GM23338 (cell line): Measurements from ENCODE around the gene SPCS1. TPM values are rescaled to one million over a fixed set of nuclear protein-coding genes. Genes with fewer than 3 reads are reported as not detected.

Experiments used
- CTCF ChIP-seq, 2 experiments: fragments of 200-600 bp in 1 of 2; sonication (generic) in 1 of 2; conservative IDR thresholded peaks; 2 replicates each; pipeline versions ENCODE4 v1.5.1 to v1.6.1; 2016 to 2017; ENCODE audit warnings: antibody characterized with exemption in 2 of 2, low read depth in 2 of 2, mild to moderate bottlenecking in 2 of 2, moderate library complexity in 1 of 2
- ETS1 ChIP-seq: IDR thresholded peaks from 2 replicates; pipeline ENCODE4 v1.6.1; 2016; ENCODE audit warnings: antibody characterized with exemption
- EZH2 ChIP-seq: fragments of 200-600 bp; sonication (generic); IDR thresholded peaks from one replicate; pipeline ENCODE4 v1.8.0; 2017; ENCODE audit warnings: antibody characterized with exemption, mild to moderate bottlenecking, low read depth; ENCODE audit not compliant: unreplicated experiment
- STAT1 ChIP-seq: IDR thresholded peaks from one replicate; pipeline ENCODE4 v1.6.1; 2016; ENCODE audit warnings: antibody characterized with exemption; ENCODE audit not compliant: unreplicated experiment
- polyA plus RNA-seq: library from polyadenylated mRNA; unstranded; fragments of >200 nt; fragmentation: Nextera tagmentation; extraction: Ambion mirVana; gene quantifications from 2 replicates; pipeline ENCODE4 v1.2.1, GENCODE V29; 2016
- total RNA-seq: library from RNA; depleted of rRNA; stranded (reverse); fragments of >200 nt; shearing (Covaris generic); gene quantifications from 2 replicates; pipeline ENCODE4 v1.2.3, GENCODE V29; 2014
- TF ChIP-seq, protein P1 (sequence below): fragments of 250-450 bp; sonication (Bioruptor Pico); IDR thresholded peaks from 2 replicates; pipeline ENCODE4 v1.5.0; 2020; ENCODE audit warnings: mild to moderate bottlenecking, moderate library complexity

The SPCS1 gene
- total and polyA plus RNA-seq, 2 experiments from 2014 or later = 165 to 288 TPM

GRCh38 chr3:52695798-52696671 lies 9.9 kb upstream of the SPCS1 start (continued):
- TF ChIP-seq, protein P1, sequence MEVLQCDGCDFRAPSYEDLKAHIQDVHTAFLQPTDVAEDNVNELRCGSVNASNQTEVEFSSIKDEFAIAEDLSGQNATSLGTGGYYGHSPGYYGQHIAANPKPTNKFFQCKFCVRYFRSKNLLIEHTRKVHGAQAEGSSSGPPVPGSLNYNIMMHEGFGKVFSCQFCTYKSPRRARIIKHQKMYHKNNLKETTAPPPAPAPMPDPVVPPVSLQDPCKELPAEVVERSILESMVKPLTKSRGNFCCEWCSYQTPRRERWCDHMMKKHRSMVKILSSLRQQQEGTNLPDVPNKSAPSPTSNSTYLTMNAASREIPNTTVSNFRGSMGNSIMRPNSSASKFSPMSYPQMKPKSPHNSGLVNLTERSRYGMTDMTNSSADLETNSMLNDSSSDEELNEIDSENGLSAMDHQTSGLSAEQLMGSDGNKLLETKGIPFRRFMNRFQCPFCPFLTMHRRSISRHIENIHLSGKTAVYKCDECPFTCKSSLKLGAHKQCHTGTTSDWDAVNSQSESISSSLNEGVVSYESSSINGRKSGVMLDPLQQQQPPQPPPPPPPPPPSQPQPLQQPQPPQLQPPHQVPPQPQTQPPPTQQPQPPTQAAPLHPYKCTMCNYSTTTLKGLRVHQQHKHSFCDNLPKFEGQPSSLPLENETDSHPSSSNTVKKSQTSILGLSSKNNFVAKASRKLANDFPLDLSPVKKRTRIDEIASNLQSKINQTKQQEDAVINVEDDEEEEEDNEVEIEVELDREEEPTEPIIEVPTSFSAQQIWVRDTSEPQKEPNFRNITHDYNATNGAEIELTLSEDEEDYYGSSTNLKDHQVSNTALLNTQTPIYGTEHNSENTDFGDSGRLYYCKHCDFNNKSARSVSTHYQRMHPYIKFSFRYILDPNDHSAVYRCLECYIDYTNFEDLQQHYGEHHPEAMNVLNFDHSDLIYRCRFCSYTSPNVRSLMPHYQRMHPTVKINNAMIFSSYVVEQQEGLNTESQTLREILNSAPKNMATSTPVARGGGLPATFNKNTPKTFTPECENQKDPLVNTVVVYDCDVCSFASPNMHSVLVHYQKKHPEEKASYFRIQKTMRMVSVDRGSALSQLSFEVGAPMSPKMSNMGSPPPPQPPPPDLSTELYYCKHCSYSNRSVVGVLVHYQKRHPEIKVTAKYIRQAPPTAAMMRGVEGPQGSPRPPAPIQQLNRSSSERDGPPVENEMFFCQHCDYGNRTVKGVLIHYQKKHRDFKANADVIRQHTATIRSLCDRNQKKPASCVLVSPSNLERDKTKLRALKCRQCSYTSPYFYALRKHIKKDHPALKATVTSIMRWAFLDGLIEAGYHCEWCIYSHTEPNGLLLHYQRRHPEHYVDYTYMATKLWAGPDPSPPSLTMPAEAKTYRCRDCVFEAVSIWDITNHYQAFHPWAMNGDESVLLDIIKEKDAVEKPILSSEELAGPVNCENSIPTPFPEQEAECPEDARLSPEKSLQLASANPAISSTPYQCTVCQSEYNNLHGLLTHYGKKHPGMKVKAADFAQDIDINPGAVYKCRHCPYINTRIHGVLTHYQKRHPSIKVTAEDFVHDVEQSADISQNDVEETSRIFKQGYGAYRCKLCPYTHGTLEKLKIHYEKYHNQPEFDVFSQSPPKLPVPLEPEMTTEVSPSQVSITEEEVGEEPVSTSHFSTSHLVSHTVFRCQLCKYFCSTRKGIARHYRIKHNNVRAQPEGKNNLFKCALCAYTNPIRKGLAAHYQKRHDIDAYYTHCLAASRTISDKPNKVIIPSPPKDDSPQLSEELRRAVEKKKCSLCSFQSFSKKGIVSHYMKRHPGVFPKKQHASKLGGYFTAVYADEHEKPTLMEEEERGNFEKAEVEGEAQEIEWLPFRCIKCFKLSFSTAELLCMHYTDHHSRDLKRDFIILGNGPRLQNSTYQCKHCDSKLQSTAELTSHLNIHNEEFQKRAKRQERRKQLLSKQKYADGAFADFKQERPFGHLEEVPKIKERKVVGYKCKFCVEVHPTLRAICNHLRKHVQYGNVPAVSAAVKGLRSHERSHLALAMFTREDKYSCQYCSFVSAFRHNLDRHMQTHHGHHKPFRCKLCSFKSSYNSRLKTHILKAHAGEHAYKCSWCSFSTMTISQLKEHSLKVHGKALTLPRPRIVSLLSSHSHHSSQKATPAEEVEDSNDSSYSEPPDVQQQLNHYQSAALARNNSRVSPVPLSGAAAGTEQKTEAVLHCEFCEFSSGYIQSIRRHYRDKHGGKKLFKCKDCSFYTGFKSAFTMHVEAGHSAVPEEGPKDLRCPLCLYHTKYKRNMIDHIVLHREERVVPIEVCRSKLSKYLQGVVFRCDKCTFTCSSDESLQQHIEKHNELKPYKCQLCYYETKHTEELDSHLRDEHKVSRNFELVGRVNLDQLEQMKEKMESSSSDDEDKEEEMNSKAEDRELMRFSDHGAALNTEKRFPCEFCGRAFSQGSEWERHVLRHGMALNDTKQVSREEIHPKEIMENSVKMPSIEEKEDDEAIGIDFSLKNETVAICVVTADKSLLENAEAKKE = no peak
- TF ChIP-seq EZH2 = no peak
- TF ChIP-seq STAT1 = no peak
- no peak for TF ChIP-seq CTCF (conservative IDR thresholded peaks at IDR 0.05; ENCODE audit: low read depth in 2 of 2)
- TF ChIP-seq ETS1 = no peak
